KOPT-K1 (cell line): ENCODE data around the gene MEGF11.
"Not testable (repeated sequence)": the region's sequence is repeated elsewhere in the genome, so short reads cannot be mapped to it uniquely, and the experiment has no call there.

Experiments
- H3K27ac ChIP-seq: fragments of 200-600 bp; sonication (generic); 2 replicates; pipeline ENCODE4 v1.5.1; 2016; ENCODE audit warnings: antibody characterized with exemption, mild to moderate bottlenecking, low read depth, low read length; ENCODE audit not compliant: poor library complexity, severe bottlenecking
- H3K36me3 ChIP-seq: fragments of 200-600 bp; sonication (generic); 2 replicates; pipeline ENCODE4 v1.5.1; 2017; ENCODE audit warnings: antibody characterized with exemption, mild to moderate bottlenecking, low read length, moderate library complexity; ENCODE audit not compliant: insufficient read depth
- H3K9me3 ChIP-seq: fragments of 200-600 bp; sonication (generic); 2 replicates; pipeline ENCODE4 v1.5.1; 2017; ENCODE audit warnings: antibody characterized with exemption, low read length, mild to moderate bottlenecking; ENCODE audit not compliant: insufficient read depth, poor library complexity, severe bottlenecking

Gene MEGF11

DNA sequence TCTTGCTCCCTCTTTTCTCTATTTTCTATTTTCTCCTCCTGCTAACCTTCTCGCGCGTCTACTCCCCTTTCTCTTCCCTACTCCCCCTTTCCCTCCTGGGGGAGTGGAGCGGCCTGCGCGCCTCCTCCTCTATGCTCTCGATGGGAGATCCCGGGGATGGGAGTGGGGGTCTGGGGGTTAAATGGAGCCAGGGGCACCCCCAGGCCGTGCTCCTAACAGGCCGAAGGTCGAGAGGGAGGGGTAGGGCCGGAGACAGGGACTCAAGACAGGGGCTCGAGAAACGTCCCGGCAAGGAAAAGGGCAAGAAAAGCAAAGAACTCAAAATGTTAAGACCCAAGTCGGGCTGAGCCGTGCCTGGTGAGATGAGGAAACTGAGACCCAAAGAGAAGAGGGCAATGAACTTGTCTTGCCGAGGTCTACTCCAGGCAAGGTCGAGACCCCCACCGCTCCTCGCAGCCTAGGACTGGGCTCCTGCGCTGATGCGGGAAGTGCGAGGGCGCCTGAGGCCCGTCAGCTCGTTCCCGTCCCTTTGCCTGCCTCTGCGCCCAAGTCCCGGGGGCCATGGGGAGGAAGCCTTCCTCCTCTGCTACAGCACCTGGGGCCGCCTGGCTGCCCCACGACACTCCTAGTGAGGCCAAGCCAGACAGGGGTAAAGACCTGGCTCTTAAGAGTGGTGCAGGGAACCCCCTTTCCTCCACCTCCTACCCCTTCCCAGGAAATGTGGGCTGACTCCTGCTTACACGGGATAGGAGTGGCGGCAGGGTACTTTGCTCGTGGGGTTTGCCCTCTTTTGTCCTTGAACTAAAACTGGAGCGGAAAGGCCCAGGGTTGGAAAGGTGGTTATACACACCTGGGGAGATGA lies 770 bp upstream of the MEGF11 start:
- H3K9me3 ChIP-seq: no peaks in the 10 kb centered on the region
- H3K27ac ChIP-seq: no peak overlapping the region
- no peaks in the 10 kb centered on the region for H3K36me3 ChIP-seq

DNA sequence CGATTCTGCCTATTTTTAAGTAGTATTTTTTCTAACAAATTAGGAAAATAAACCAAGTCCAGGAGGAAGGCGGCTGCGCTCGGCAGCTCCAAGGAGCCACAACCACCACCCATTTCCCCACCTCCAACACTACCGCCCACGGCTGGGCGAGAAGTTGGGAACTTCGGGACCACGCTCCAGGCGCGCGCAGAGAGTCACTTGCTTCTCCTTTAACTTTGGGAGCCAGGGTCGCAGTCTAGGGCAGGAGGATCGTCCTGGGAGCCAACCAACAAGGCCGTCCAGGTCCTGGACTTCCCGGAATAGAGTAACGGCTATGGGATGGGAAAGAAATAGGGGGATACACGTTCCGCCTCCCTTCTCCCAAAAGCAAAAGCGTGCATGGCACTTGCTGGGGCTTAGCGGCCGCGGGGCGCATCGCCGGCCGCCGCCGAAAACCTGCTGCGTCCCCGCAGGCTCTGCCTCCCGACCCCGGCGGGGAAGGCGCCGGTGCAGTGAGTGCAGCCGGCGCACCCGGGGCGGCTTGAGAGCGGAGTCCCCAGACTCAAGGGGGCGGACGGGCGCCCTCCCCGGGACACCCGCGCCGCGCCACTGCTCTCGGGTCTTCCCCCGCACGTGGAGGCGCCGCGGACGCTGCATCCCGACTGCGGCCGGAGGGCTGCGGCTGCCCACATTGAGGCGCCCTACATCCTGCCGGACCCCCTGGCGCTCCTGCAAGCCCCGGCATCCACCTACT lies 699 bp downstream of the MEGF11 start:
- no peak overlapping the region for H3K27ac ChIP-seq
- no peaks in the 10 kb centered on the region for H3K36me3 ChIP-seq
- no peaks in the 10 kb centered on the region for H3K9me3 ChIP-seq

- H3K27ac ChIP-seq: no peak overlapping the region
- no peaks in the 10 kb centered on the region for H3K36me3 ChIP-seq
- H3K9me3 ChIP-seq: no peaks in the 10 kb centered on the region
These were observed 1.5 kb downstream of the MEGF11 start for GRCh38 chr15:66251790-66252684.

DNA sequence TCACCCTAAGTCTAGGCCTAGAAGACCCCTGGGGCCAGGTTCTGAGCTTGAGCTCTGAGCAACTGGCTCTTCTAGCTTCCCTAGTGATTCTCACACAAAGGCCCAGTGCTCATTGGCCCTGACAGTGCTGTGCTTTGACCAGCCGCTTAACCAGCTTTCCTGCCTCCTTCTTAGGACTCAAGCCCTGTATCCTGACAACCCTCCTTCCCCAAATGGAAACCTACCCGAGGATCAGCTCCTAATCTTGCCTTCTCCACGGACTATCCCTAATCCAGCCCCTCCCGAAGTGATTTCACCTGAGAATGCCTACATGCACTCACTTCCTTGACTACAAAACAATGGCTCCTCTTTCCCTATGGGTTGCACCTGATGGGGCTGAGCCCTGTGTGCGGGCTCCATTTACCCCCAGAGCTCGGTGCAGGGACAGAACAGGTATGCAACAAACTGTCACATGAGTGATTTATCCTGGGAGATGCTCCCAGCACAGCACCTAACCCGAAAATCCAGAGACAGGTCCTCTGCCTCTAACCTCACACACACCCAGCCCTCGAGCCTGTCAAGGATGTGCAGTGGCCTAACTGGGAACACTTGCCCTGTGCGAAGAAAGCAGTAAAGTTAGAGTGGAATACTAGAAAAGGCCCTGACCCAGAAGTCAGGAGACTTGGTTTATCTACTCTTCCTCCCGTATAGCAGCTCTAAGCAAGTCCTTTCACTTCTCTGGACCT lies 2.3 kb downstream of the MEGF11 start:
- Histone ChIP-seq H3K9me3 (no peaks in the 10 kb centered on the region), H3K36me3 (no peaks in the 10 kb centered on the region), H3K27ac (no peak overlapping the region)

- Histone ChIP-seq H3K9me3 (no peaks in the 10 kb centered on the region), H3K27ac (no peak overlapping the region), H3K36me3 (no peaks in the 10 kb centered on the region)
These were observed 3.9 kb downstream of the MEGF11 start for GRCh38 chr15:66249605-66250174.

DNA sequence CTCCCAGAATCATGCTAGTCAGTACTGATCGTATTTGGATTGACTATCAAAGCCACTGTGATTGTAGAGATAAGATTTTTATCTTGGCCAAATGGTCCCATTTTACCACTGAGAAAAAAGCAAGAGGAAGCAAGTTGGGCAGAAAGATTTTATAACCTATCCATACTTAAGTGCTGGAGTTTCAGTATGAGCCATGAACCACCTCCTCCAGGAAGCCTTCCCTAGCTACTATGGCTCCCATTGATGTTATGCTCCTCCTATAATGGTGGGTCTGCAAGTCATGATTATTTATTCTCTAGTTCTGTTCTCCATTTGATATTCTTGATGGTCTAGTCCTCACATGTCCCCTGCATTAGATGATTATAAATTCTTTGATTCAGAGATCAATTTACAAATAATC lies 6.6 kb downstream of the MEGF11 start:
- Histone ChIP-seq H3K27ac (no peak overlapping the region), H3K9me3 (no peaks in the 10 kb centered on the region), H3K36me3 (no peaks in the 10 kb centered on the region)

DNA sequence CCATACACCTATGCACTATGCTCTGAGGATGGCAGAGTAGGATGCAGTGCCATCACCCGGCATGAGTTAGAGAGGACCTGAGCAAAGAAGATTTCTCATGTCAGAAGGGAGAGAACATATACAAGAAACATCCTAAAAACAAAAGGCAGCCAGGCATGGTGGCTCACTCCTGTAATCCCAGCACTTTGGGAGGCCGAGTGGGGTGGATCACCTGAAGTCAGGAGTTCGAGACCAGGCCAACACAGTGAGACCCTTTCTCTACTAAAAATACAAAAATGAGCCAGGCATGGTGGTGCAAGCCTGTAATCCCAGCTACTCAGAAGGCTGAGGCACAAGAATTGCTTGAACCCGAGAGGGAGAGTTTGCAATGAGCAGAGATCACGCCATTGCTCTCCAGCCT lies 7.7 kb downstream of the MEGF11 start:
- not testable (repeated sequence) for H3K9me3 ChIP-seq

GRCh38 chr15:66241908-66242285 lies 11.7 kb downstream of the MEGF11 start:
- H3K36me3 ChIP-seq: no peaks in the 10 kb centered on the region
- H3K27ac ChIP-seq: no peak overlapping the region
- H3K9me3 ChIP-seq: no peaks in the 10 kb centered on the region

More for the DNA sequence above, 7.7 kb downstream of the MEGF11 start:
- not testable (repeated sequence) for H3K36me3 ChIP-seq, H3K27ac ChIP-seq

GRCh38 chr15:66241087-66241907 lies 12.3 kb downstream of the MEGF11 start:
- no peaks in the 10 kb centered on the region for H3K9me3 ChIP-seq
- no peak overlapping the region for H3K27ac ChIP-seq
- no peaks in the 10 kb centered on the region for H3K36me3 ChIP-seq

GRCh38 chr15:66240240-66240794 lies 13.2 kb downstream of the MEGF11 start:
- Histone ChIP-seq H3K9me3 (no peaks in the 10 kb centered on the region), H3K27ac (no peak overlapping the region), H3K36me3 (no peaks in the 10 kb centered on the region)

- H3K36me3 ChIP-seq: no peaks in the 10 kb centered on the region
- H3K9me3 ChIP-seq: no peaks in the 10 kb centered on the region
- no peak overlapping the region for H3K27ac ChIP-seq
These were observed 14.0 kb downstream of the MEGF11 start for GRCh38 chr15:66239514-66239913.

DNA sequence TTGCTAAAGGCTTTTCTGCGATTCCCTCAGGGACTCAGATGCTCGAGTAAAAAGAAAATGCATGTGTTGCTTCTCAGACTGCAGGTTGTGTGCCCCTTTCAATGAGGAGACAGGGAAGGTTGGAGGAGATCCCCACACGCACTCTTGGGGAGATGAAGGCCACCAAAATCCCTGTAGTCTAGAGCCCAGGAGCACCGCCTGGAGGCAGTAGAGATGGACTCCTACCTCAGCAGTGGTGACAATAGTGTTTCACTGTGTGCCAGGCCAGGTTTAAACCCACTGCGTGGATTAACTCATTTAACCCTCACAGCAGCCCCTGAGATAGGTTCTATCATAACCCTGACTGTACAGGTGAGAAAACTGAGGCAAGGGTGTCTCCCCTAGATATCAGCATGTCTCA lies 15.2 kb downstream of the MEGF11 start:
- Histone ChIP-seq H3K27ac (no peak overlapping the region), H3K9me3 (no peaks in the 10 kb centered on the region), H3K36me3 (no peaks in the 10 kb centered on the region)

GRCh38 chr15:66237513-66238235 lies 15.9 kb downstream of the MEGF11 start:
- Histone ChIP-seq H3K9me3 (no peaks in the 10 kb centered on the region), H3K27ac (no peak overlapping the region), H3K36me3 (no peaks in the 10 kb centered on the region)
